ENCODE results near the gene IPO11.

IPO11 gene

DNA sequence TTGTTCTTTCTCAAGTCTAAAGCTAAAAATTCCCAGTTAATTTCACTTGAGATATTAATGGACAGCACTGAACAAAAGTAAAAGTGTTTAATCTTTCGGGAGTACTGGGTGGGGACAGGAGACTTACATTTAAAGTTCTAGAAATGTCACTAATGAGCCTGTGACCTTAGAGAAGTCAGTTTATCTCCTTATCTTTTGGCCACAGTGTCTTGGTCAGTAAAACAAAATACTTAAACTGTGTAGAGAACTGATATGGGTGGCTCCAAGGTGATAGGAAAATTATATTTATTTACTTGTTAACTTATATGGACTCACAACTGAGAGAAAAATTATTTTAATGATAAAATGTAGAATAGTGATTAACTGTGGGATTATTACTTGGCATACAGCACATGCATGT is 8.9 kb downstream of the IPO11 start:
- TF ChIP-seq, protein P1, sequence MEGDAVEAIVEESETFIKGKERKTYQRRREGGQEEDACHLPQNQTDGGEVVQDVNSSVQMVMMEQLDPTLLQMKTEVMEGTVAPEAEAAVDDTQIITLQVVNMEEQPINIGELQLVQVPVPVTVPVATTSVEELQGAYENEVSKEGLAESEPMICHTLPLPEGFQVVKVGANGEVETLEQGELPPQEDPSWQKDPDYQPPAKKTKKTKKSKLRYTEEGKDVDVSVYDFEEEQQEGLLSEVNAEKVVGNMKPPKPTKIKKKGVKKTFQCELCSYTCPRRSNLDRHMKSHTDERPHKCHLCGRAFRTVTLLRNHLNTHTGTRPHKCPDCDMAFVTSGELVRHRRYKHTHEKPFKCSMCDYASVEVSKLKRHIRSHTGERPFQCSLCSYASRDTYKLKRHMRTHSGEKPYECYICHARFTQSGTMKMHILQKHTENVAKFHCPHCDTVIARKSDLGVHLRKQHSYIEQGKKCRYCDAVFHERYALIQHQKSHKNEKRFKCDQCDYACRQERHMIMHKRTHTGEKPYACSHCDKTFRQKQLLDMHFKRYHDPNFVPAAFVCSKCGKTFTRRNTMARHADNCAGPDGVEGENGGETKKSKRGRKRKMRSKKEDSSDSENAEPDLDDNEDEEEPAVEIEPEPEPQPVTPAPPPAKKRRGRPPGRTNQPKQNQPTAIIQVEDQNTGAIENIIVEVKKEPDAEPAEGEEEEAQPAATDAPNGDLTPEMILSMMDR (IDR thresholded peaks at IDR 0.05; ENCODE audit: low read depth, low read length): no peak
- no peak for TF ChIP-seq MAX (IDR thresholded peaks at IDR 0.05; ENCODE audit: low read depth, low read length)
- TF ChIP-seq POLR2A (IDR thresholded peaks at IDR 0.05; ENCODE audit: extremely low read depth, insufficient read length): no peak
- TF ChIP-seq MYC (IDR thresholded peaks at IDR 0.05; ENCODE audit: low read depth, low read length): no peak
- no peak for DNase-seq (ENCODE audit: low read depth)
- H3K4me3 ChIP-seq (ENCODE audit: low read depth, low read length): no peak overlapping the region

DNA sequence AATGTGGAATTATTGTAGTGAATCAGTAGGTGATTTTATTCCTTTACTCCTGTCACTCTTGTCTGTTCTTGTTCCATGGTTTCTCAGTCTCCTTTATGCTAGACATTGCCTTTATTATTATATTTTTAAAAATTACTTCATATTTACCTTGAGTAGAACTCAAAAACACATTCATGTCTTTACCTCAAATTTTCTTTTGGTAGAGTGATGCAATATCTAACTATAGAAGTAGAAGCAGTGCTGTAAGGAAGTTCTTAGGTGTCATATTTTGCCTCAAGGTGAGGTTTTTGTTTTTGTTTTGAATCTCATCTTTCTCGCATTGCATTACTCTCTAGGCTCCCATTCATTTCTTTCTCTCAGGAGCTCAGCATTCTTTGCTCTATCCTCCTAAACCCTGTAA is 12.2 kb downstream of the IPO11 start:
- TF ChIP-seq POLR2A (IDR thresholded peaks at IDR 0.05; ENCODE audit: extremely low read depth, insufficient read length) (no peak), MYC (IDR thresholded peaks at IDR 0.05; ENCODE audit: low read depth, low read length) (no peak), MAX (IDR thresholded peaks at IDR 0.05; ENCODE audit: low read depth, low read length) (no peak)
- TF ChIP-seq, protein P1 (IDR thresholded peaks at IDR 0.05; ENCODE audit: low read depth, low read length): no peak

GRCh38 chr5:62431735-62432620 is 19.4 kb downstream of the IPO11 start:
- no peak for TF ChIP-seq MYC (IDR thresholded peaks at IDR 0.05; ENCODE audit: low read depth, low read length)
- no peak for TF ChIP-seq MAX (IDR thresholded peaks at IDR 0.05; ENCODE audit: low read depth, low read length)
- TF ChIP-seq POLR2A (IDR thresholded peaks at IDR 0.05; ENCODE audit: extremely low read depth, insufficient read length): no peak
- TF ChIP-seq, protein P1 (IDR thresholded peaks at IDR 0.05; ENCODE audit: low read depth, low read length): no peak
- peak; percentile 88 for DNase-seq (ENCODE audit: low read depth)
- peak overlapping the region; percentile 59 for H3K4me3 ChIP-seq (ENCODE audit: low read depth, low read length)

More for the DNA sequence above, 12.2 kb downstream of the IPO11 start:
- DNase-seq (ENCODE audit: low read depth): no peak
- H3K4me3 ChIP-seq (ENCODE audit: low read depth, low read length): no peak overlapping the region

DNA sequence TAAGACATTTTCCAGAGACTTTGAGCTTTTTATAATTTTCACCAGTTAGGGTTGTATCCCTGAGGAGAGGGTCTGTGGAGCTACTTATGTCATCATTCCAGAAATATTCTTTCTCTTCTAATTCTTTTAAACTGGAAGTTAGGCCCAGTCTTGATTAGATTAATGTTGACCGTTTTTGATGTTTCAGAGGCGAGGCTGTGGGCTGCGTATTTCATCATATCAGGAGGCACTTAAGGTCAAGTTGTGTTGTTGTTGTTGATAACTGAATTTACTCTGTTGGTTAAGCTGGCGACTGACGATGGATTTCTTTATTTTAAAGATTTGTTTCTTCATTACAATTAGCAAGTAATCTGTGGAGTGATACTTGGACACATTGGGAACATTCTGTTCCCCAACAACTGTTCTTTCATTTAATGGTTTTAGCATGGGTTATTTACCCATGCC is 20.1 kb downstream of the IPO11 start:
- TF ChIP-seq MAX (IDR thresholded peaks at IDR 0.05; ENCODE audit: low read depth, low read length) (no peak), POLR2A (IDR thresholded peaks at IDR 0.05; ENCODE audit: extremely low read depth, insufficient read length) (no peak), MYC (IDR thresholded peaks at IDR 0.05; ENCODE audit: low read depth, low read length) (no peak)
- TF ChIP-seq, protein P1 (IDR thresholded peaks at IDR 0.05; ENCODE audit: low read depth, low read length): no peak
- H3K4me3 ChIP-seq (ENCODE audit: low read depth, low read length): peak overlapping the region; percentile 59
- DNase-seq (ENCODE audit: low read depth): peak; percentile 82

DNA sequence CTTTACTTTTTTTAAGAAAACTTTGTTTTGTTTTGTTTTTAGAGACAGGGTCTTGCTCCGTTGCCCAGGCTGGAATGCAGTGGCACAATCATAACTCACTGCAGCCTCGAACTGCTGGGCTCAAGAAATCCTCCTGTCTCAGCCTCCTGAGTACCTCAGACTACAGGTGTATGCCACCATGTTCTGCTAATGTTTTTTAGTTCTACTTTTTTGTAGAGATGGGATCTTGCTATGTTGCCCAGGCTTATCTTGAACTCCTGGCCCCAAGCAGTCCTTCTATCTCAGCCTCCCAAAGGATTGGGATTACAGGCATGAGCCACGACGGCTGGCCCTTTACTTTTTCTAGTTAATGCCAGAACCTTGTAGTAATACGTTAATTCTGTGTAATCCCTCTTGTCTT is 36.0 kb downstream of the IPO11 start:
- no peak overlapping the region for H3K4me3 ChIP-seq (ENCODE audit: low read depth, low read length)
- no peak for TF ChIP-seq MAX (IDR thresholded peaks at IDR 0.05; ENCODE audit: low read depth, low read length)
- no peak for TF ChIP-seq POLR2A (IDR thresholded peaks at IDR 0.05; ENCODE audit: extremely low read depth, insufficient read length)
- no peak for TF ChIP-seq MYC (IDR thresholded peaks at IDR 0.05; ENCODE audit: low read depth, low read length)
- TF ChIP-seq, protein P1 (IDR thresholded peaks at IDR 0.05; ENCODE audit: low read depth, low read length): no peak
- no peak for DNase-seq (ENCODE audit: low read depth)
